NCI-H1417 treated with DMSO at 0.1 percent for 48 hours (cell line): ENCODE results near the gene NTRK3.

Source experiments
- DNase-seq: peaks from one replicate; lab custom pipeline; 2025; lab: John Stamatoyannopoulos, UW

Gene NTRK3

DNA sequence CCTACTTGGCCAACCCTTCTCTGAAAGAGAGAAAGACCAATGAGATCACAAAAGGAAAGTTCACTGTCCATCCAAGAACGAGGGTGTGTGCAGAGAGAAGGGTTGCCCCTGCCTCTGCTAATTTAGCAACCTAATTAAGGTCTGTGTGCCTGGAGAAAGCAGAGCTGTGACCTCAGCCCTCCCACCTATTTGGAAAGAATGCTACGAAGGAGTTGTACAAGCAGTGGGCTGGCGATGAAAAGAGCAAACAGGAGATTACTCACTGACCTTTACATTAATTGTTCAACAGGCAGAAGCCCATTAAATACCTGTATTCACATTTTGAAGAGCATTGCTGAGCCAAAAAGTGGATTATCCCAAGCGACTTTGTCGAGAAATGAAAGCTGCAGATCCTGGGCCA, 314.9 kb downstream of the NTRK3 start:
- DNase-seq: no peak

DNA sequence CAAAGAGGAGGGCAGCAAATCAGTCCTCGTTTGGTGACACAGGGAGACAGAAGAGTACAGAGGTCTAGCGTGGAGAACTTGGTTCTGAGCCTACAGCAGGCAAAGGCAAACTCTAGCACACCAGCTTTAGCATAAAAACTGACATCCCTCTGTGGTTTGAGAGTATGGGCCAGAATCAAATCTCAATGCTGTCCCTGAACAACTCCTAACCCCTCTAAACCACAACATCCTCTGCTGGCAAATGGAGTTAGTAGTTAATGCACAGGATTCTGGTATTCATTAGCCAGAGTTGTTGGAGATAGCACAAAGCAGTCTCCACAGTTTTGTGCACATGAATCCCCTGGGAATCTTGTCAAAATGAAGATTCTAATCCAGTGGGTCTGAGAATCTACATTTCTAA, 315.8 kb downstream of the NTRK3 start:
- DNase-seq: no peak

- no peak for DNase-seq
Observed at GRCh38 chr15:87939848-87940457, 316.6 kb downstream of the NTRK3 start.

DNA sequence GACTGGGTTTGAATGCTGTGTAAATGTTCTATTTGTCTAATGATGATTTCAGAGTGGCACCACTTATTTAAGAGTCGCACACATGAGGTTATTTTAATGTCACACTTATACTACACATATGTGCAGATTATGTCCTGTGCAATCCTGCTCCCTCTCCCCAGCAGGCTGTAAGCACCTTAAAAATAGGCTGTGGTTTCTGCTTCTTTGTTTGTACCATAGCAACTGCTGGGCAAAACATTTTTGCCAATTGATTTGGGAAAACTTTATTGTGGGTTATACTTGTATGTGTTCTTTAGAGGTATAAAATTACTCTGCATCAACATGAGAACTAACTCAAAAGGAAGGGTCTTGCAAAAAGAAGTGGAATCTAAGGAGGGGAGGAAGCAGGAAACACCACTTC, 318.5 kb downstream of the NTRK3 start:
- no peak for DNase-seq

DNA sequence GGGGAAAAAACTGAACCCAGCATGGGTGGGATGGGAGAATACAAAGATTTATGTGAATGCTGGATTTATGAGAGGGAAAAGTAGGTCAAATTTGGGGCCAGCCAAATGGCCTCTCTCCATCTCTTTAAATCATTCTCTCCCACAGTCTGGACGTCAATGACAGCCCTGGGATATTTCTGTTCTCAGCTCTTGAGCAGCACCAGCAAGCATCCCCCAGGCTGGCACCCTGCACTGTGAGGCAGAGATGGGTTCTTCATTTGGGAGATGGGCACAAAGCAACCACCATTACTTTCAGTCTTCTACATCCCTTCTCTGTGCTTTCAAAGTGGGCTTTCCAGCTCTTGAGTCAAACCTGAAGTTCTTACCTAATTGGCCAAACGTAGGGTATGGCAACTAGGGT, 321.0 kb downstream of the NTRK3 start:
- DNase-seq: no peak

DNA sequence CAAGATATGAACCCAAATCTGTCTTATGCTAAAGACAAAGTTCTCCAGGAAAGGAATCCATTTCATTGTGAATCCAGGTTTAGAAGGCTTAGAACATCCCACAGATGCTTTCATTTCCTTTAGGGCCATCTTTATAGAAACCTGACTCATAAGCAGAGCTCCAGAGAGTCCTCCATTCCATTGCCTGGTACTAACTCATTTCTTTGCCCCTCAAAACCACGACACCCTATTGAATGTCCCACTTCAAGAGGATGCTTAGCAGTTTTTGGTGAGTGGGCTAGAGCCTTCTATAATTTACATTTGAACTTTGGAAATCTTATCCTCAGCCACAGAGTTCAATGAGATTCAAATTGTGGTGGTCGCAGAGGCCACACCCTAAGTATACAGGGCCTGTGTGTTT, 325.0 kb downstream of the NTRK3 start:
- DNase-seq: no peak

GRCh38 chr15:87930457-87930856, 326.1 kb downstream of the NTRK3 start:
- no peak for DNase-seq

DNA sequence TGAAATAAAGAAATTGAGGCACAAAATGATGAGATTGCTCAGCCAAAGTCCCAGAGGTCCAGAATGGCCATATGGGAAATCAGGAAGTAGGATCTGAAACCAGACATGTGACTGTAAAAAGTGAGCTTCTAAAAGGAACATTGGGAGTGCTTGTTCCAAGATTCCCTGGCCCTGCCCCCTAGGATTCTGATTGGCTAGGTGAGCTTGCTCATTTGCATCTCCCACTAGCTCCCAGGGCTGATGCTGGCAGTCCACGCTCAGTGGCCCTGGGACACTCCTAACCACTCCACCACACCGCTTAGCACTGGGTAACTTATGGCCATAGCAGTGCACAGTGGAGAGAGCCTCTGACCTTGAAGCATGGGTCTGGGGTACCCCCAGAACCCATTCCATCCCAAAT, 326.7 kb downstream of the NTRK3 start:
- no peak for DNase-seq

- no peak for DNase-seq
Observed at GRCh38 chr15:87924433-87924832, 332.1 kb downstream of the NTRK3 start.

GRCh38 chr15:87919064-87919463, 337.5 kb downstream of the NTRK3 start:
- no peak for DNase-seq

- no peak for DNase-seq
Observed at GRCh38 chr15:87917480-87917879, 339.1 kb downstream of the NTRK3 start.

GRCh38 chr15:87916208-87916607, 340.3 kb downstream of the NTRK3 start:
- no peak for DNase-seq

DNA sequence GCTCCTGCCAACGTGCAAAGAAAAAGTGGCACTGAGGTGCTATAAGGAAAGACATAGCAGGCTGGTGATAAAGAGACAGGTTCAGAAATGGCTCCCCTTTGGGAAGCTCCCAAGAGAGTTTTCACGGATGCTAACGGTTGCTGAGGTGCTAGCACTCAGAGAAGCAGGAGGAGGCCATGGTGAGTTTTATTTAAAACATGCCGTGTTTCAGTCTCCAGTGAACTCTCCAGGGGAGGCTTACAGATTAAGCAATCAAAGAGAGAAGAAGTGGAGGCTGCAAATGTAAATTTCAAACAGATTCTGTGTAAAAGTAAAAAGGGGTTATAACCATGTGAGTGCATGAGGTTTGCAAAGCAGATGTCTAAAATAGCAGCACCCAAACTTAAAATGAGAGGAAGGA, 346.2 kb downstream of the NTRK3 start:
- no peak for DNase-seq

DNA sequence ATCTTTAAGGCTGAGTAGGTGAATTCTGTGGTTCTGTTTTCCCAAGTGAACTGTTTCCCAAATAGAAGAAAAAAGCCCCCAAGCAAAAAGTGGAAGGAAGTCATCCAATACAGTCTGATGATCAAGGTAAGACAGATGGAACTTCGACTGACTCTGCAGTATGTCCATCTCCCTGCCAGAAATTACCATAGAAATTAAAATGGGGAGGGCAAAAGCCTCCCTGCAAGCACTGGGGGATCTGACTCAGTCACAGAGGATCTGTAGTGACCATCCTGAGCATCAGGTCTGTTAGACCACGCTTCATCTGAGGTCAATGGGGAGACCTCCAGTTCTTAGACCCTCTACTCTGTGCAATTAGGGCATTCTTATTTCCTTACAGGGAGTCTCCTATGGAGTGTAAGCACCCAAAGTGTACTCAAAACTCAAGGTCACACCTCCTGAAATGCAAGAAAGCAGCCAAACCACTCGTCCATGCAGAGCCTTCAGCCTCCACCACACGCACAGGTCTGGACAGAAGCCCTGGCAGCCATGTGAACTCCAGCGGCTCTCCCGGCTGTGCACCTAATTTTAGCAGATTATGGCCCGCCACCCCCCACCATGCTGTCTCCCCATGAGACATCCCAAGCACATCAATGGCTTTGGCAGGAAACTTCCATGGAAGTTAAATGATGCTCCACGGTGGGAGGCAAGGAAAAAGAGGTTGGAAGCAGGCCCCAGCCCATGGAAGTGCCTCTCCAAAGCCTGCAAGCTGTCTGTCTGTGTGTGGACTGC, 348.7 kb downstream of the NTRK3 start:
- DNase-seq: no peak

DNA sequence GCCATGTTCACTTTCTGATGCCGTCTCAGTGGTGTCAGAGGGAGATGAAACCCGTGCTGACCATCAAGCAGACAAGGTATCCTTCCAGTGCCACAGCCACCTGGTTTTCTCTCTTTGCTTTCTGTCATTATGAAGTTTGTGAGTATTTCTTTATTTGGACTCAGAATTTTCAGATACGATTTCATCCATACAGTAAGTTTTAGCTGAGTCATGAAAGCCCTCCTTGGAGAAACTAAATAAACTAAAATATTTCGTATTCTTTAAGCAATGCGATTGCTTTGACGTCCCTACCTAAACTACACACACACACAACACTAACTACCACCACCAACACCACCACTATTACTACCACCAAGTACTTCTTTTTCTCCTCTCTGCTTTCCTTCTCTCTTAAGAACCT, 350.1 kb downstream of the NTRK3 start:
- no peak for DNase-seq

DNA sequence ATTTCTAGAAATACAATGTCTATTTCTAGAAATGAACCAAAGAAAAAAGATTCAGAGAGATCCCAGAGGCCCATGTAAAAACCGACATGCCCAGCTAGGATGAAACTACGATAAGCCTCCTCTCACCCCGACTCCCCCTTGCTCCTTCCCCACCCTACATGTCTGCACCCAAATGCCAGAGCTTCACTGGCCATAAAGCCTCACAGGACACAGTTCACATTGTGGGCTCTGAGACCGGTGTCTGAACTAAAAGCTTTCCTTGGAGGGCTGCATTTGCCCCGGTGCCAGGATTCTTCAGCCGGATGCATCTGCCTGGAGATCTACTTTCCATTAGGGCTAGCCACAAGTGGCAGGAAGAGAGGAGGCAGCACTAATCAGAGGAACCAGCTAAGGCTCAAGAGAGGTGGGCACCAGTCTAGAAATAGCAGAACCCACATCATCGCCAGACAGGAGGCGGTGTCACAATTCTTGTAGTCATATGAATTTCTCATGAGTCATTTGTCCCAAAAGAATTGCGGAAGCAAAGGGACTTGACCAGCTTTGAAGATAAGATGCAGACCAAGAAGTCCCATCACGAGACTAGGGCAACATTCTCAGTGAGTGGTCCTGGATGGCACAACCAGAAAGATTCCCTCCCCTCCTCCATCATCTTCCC, 353.6 kb downstream of the NTRK3 start:
- DNase-seq: no peak

DNA sequence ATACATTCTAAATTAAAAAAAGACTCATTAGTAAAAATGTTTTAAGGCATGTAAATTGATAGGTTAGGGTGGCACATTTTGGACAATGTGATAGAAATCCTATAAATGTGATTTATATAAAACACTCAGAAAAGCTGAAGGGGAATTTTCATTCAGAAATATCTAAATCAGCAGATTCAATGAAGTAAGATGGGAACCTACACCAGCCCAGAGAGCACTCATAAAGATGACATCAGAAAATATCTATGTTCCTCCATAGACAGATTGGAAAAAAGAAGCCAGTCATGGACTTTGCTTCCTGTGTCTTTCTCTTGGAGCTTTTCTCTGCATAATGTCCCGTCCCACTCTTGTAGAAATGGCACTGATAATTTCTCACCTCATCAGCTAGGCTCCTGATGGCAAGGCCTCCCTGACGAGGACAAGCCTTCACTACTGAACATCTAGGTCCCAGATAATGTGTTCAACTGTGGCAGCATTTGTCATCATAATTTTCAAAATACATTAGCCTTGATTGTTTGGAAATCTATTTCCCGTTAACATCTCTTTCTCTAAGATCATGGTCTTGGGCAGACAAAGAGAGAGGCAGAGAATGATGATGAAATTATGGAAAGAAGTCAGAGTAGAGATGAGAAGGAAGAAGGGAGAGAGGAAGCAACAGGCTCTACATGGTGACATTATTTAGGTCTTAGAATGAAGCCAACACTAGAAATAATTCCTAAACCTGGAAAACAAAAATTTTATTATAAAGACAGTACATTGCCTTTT, 354.4 kb downstream of the NTRK3 start:
- DNase-seq: no peak

- no peak for DNase-seq
Observed at GRCh38 chr15:87901008-87901407, 355.5 kb downstream of the NTRK3 start.

- DNase-seq: no peak
Observed at GRCh38 chr15:87896936-87897335, 359.6 kb downstream of the NTRK3 start.

DNA sequence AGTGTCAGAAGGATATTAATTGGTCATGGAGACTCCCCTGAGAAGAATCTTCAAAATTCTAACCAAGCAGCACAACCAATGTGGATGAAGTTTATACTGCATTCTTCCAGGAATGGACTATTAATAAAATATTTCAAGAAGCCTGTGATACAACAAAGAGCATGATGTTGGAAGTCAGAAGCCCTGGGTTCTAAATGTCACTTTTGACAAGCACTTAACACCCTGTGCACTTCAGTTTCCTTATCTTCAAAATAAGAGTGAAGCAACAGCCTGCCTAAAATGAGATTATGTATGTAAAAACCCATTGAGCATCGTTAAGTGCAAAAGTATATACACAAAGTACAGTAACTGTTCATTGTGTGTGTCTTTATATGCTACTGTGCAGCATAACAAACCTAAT, 369.4 kb downstream of the NTRK3 start:
- DNase-seq: no peak

- DNase-seq: no peak
Observed at GRCh38 chr15:87881026-87881425, 375.5 kb downstream of the NTRK3 start.

DNA sequence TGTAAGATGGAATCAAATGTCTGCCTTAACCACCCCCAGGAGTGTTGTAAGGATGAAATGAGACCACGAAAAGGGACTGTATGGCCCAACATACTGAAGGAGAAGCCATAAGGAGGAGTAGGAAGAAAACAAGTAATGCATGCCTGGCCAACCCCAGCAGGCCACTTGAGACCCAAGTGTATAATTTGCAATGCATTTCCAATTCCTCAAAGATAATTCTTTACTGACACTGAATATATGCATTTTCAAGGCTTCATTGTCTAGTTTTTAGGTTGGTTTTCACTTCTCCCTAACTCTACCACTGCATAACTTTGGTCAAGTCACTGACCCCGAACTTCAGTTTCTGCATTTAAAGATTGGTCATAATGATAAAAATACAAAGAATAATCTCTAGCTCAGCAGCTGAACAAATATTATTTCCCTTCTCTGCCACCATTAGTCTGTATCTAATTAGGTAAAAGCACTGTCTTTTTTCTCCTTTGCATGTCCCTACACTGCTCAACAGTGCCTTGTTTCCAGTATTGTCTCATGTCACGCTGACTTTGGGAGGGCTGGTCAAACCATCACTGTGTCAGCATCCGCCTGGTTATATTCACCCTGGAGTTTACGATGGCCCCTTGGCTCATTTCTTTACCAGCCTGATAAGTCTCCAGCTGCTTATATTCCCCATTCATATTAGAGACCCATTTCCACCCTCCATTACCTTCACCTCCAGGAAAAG, 378.6 kb downstream of the NTRK3 start:
- no peak for DNase-seq
